ENCODE measurements around the gene RALA. TPM values are rescaled to one million over a fixed set of nuclear protein-coding genes. Genes with fewer than 3 reads are reported as not detected.
A peak's percentile ranks its signal among the peaks of the same experiment; 100 is the strongest.

The RALA gene
- total RNA-seq, 1 donor from 2014 or later, result 79.2 TPM

DNA sequence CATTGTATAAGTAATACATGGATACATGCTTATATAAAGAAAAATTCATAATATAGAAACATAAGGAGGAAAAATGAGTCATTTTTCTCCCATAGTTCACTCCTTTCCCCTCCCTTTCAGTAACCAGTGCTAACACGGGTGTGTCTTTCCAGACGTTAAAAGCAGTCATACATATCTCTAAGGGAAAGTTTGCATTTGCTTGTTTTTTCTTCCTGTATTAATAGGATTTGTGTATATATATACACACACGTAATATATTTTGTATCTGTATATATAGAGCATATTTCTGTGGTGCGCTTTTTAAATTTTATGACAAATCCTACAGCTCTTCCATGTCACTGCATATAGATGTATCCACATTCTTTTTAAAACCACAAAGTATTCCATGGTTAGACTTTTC lies 78.8 kb downstream of the RALA start:
- no peaks in the 10 kb centered on the region for H3K27me3 ChIP-seq (ENCODE audit: control insufficient read depth, insufficient read depth, low read length)
- TF ChIP-seq, protein P1, sequence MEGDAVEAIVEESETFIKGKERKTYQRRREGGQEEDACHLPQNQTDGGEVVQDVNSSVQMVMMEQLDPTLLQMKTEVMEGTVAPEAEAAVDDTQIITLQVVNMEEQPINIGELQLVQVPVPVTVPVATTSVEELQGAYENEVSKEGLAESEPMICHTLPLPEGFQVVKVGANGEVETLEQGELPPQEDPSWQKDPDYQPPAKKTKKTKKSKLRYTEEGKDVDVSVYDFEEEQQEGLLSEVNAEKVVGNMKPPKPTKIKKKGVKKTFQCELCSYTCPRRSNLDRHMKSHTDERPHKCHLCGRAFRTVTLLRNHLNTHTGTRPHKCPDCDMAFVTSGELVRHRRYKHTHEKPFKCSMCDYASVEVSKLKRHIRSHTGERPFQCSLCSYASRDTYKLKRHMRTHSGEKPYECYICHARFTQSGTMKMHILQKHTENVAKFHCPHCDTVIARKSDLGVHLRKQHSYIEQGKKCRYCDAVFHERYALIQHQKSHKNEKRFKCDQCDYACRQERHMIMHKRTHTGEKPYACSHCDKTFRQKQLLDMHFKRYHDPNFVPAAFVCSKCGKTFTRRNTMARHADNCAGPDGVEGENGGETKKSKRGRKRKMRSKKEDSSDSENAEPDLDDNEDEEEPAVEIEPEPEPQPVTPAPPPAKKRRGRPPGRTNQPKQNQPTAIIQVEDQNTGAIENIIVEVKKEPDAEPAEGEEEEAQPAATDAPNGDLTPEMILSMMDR (IDR thresholded peaks at IDR 0.05; ENCODE audit: insufficient read depth, low read length, poor library complexity, severe bottlenecking), result no peak
- H3K36me3 ChIP-seq (ENCODE audit: control insufficient read depth, insufficient read depth, low read length), result no peaks in the 10 kb centered on the region
- H3K4me3 ChIP-seq (ENCODE audit: low read depth, low read length), result no peak overlapping the region
- DNase-seq (ENCODE audit: low read depth), result no peak

DNA sequence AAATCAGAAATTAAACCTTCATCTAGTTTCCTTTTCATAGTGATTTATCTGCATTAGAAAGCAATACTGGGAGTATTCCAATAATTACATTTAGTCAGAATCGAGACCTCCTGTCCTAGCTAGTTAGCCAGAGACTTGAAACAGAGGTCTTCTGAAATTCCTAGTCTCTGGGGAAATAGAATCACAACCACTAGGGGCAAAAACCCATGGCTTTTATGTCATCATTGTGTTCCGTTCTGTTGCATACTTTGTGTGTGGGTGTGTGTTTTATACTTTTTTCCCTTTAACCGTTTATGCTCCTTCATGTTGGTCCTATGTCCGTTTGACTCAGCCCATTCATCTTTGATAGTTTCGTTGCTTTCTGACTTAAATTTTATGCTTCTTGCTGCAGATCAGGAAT lies 79.8 kb downstream of the RALA start:
- H3K4me3 ChIP-seq (ENCODE audit: low read depth, low read length), result no peak overlapping the region
- no peak for DNase-seq (ENCODE audit: low read depth)
- TF ChIP-seq, protein P1 (IDR thresholded peaks at IDR 0.05; ENCODE audit: insufficient read depth, low read length, poor library complexity, severe bottlenecking), result peak; percentile 8
- H3K27me3 ChIP-seq (ENCODE audit: control insufficient read depth, insufficient read depth, low read length), result no peaks in the 10 kb centered on the region
- no peaks in the 10 kb centered on the region for H3K36me3 ChIP-seq (ENCODE audit: control insufficient read depth, insufficient read depth, low read length)

DNA sequence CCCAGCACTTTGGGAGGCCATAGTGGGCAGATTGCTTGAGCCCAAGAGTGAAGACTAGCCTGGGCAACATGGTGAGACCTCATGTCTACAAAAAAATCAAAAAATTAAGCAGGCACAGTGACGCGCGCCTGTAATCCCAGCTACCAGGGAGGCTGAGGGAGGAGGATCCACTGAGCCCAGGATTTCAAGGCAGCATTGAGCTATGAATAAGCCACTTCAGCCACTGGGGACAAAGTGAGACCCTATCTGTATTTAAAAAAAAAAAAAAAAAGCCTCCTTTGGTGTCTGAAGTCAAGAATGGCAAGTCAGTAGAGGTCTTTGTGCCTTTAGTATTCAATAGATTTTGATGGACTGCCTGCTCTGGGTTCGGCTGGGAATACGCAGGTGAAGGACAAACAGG lies 85.7 kb downstream of the RALA start:
- no peaks in the 10 kb centered on the region for H3K36me3 ChIP-seq (ENCODE audit: control insufficient read depth, insufficient read depth, low read length)
- TF ChIP-seq, protein P1 (IDR thresholded peaks at IDR 0.05; ENCODE audit: insufficient read depth, low read length, poor library complexity, severe bottlenecking), result no peak
- no peak for DNase-seq (ENCODE audit: low read depth)
- H3K27me3 ChIP-seq (ENCODE audit: control insufficient read depth, insufficient read depth, low read length), result no peaks in the 10 kb centered on the region
- no peak overlapping the region for H3K4me3 ChIP-seq (ENCODE audit: low read depth, low read length)

DNA sequence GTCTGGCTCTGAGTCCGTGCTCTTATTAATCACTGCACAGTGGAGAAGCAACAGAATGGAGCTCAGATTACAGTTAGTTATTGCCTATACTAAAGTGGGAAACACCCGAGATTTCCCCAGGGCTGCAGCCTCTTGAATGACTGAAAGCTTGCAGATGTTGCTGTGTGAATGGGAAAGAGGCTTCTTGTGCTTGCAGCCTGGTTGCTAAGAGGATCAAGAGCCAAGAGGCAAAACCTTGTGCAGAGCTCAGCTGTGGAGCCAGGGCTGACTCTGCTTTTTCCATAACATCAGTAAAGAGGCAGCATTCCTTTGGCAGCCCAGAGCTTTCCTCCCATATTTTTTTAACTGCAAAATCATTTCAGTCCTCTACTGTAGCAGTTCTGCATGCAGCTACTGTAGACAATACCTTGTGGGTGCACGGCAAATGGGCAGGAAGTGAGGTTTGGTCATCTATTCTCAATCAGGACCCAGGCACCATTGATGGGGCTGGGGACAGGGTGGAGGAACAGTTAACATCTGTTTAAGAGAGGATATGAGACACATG lies 86.5 kb downstream of the RALA start:
- H3K4me3 ChIP-seq (ENCODE audit: low read depth, low read length), result no peak overlapping the region
- no peak for DNase-seq (ENCODE audit: low read depth)

DNA sequence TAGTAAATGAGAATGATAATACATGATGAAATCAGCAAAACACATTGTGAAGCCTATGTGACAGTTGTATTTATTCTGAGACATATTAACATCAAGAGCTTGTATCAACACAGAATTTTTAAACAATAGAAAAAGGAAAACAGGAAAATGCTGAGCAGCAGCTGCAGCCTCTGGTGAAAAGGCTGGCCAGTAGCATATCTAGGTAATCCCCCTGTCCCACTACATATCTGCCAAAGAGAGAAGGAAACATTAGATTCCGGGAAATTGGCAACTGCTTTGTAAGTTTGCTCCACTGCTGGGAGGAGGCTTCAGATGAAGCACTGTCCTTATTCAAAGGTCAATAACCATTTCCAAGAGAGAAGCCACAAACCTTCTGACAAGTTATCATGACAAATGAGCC lies 89.4 kb downstream of the RALA start:
- no peak for DNase-seq (ENCODE audit: low read depth)
- TF ChIP-seq, protein P1 (IDR thresholded peaks at IDR 0.05; ENCODE audit: insufficient read depth, low read length, poor library complexity, severe bottlenecking), result no peak
- Histone ChIP-seq H3K27me3 (ENCODE audit: control insufficient read depth, insufficient read depth, low read length) (no peaks in the 10 kb centered on the region), H3K4me3 (ENCODE audit: low read depth, low read length) (no peak overlapping the region), H3K36me3 (ENCODE audit: control insufficient read depth, insufficient read depth, low read length) (no peaks in the 10 kb centered on the region)

More for the DNA sequence above, 86.5 kb downstream of the RALA start:
- no peaks in the 10 kb centered on the region for H3K36me3 ChIP-seq (ENCODE audit: control insufficient read depth, insufficient read depth, low read length)
- TF ChIP-seq, protein P1 (IDR thresholded peaks at IDR 0.05; ENCODE audit: insufficient read depth, low read length, poor library complexity, severe bottlenecking), result no peak
- no peaks in the 10 kb centered on the region for H3K27me3 ChIP-seq (ENCODE audit: control insufficient read depth, insufficient read depth, low read length)

DNA sequence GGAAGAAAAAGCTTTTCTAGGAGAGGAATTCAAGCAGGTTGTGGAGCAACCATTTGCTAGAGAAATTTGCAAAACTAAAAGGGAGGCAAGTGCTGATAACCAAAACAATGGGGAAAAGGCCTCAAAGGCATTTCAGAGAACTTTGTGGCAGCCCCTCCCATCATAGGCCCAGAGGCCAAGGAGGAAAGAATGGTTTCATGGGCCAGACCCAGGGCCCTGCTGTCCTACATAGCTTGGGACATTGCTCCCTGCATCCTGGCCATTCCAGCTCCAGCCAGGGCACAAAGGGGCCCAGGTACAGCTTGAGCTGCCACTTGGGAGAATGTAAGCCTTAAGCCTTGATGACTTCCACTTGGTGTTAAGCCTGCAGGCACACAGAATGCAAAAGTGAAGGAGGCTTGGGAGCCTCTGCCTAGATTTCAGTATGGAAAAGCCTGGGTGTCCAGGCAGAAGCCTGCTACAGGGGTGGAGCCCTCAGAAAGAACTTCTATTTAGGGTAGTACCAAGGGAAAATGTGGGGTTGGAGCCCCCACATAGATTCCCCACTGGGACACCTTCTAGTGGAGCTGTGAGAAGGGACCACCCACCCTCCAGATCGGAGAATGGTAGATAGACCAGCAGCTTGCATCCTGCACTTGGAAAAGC lies 91.2 kb downstream of the RALA start:
- no peak for DNase-seq (ENCODE audit: low read depth)
- TF ChIP-seq, protein P1 (IDR thresholded peaks at IDR 0.05; ENCODE audit: insufficient read depth, low read length, poor library complexity, severe bottlenecking), result no peak
- Histone ChIP-seq H3K36me3 (ENCODE audit: control insufficient read depth, insufficient read depth, low read length) (no peaks in the 10 kb centered on the region), H3K4me3 (ENCODE audit: low read depth, low read length) (no peak overlapping the region), H3K27me3 (ENCODE audit: control insufficient read depth, insufficient read depth, low read length) (no peaks in the 10 kb centered on the region)
